NCI-H187 (cell line): ENCODE data around the gene MBOAT1.
A peak's percentile ranks its signal among the peaks of the same experiment; 100 is the strongest.
"Not testable (repeated sequence)": the region's sequence is repeated elsewhere in the genome, so short reads cannot be mapped to it uniquely, and the experiment has no call there.

Experiments
- DNase-seq, 2 experiments: peaks; one replicate each; lab custom pipeline; 2025; lab: John Stamatoyannopoulos, UW

The MBOAT1 gene, protein sequence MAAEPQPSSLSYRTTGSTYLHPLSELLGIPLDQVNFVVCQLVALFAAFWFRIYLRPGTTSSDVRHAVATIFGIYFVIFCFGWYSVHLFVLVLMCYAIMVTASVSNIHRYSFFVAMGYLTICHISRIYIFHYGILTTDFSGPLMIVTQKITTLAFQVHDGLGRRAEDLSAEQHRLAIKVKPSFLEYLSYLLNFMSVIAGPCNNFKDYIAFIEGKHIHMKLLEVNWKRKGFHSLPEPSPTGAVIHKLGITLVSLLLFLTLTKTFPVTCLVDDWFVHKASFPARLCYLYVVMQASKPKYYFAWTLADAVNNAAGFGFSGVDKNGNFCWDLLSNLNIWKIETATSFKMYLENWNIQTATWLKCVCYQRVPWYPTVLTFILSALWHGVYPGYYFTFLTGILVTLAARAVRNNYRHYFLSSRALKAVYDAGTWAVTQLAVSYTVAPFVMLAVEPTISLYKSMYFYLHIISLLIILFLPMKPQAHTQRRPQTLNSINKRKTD

DNA sequence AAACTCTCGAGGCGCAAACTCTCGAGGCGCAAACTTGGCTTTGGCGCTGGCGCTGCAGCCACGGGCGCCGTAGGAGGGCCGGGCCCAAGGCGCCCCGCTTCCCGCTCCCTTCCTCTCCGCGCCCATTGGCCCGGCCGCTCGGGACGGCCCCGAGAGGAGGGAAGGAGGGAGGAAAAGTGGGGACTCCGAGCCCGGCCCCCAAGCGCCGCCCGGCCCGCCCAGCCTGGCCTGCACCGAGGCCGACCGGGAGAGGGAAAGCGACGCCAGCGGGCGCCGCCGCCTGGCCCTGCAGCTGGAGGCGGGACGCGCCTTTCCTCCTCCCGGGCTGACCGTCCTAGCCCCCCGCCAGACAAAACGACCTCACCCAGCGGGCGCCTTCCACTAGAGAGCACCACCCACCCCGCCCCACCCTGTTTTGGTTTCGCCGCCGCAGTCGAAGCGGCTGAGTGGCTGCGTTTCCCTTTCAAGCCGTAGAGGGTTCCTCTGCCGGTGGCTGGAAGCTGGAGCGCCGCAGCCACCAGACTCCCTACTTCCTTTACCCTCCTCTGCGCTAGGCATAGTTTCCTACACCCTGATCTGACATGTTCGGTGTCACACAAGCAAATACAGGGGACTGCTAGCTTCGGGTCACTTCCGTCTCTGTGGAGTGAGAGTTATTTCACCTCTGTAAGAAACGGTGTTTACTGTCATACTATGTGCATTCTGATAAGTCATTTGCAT is at the start of gene MBOAT1:
Gene MBOAT1 (minus strand): TSS at position 78 of the 720 bp plus-strand sequence. CDS start 235 bp downstream, outside the sequence.
- DNase-seq, result peak; percentile 25 to 46

DNA sequence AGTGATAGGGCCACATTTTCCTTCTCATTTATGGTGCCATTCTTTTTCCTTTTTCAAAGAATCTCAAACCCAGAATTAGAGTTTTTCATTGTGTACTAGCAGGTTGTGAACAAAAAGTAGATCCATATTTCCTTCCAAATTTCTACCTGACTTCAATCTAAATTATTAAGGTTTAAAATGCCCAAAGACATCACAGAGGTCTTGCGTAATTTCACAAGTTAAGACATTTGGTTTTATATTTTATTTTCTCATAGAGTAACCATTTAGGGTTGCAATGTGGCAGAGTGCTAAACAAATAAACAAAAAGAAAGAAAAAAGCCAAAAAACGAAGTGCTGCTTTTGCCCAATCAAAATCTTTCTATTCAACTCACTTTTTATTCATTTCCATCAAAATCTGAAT is 49.4 kb upstream of the MBOAT1 start:
- no peak for DNase-seq

DNA sequence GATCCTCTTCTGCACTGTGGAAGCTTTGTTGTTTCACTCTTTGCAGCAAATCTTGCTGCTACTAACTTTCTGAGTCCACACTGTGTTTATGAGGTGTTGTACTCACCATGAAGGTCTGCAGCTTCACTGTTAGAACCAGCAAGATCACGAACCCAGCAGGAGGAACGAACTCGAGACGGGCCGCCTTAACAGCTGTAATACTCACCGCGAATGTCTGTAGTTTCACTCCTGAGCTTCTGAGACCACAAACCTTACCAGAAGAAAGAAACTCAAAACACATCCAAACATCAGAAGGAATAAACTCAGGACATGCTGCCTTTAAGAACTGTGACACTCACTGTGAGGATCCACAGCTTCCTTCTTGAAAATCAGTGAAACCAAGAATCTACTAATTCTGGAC is 48.1 kb upstream of the MBOAT1 start:
- DNase-seq, result no peak

DNA sequence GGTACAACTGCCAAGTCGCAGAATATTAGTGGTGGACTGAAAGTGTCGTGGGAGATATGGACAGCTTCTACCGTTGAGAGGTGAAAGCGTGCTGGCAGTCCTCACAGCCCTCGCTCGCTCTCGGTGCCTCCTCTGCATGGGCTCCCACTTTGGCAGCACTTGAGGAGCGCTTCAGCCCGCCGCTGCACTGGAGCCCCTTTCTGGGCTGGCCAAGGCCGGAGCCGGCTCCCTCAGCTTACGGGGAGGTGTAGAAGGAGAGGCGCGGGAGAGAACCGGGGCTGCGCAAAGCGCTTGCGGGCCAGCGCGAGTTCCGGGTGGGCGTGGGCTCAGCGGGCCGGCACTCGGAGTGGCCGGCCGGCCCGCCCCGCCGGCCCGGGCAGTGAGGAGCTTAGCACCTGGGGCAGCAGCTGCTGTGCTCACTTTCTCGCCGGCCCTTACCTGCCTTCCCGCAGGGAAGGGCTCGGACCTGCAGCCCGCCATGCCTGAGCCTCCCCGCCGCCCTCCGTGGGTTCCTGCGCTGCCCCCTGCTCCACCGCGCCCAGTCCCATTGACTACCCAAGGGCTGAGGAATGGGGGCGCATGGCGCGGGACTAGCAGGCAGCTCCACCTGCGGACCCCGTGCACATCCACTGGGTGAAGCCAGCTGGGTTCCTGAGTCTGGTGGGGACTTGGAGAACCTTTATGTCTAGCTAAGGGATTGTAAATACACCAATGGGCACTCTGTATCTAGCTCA is 47.2 kb upstream of the MBOAT1 start:
- DNase-seq, result no peak

DNA sequence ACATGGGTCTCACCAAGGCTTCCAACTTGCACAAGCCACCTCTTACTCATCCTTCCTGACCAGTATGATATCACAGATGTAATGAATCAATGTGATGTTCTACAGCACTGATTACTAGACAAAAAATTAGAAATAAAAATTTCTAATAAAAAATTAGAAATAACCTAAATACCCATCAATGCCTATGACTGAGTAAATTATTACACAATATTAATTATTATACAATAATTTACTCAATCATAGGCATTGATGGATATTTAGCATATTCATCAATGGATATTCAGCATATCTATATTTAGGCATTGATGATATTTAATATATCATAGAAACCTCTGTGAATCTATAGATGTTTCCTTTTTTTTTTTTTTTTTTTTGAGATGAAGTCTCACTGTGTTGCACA is 43.2 kb upstream of the MBOAT1 start:
- no peak for DNase-seq

DNA sequence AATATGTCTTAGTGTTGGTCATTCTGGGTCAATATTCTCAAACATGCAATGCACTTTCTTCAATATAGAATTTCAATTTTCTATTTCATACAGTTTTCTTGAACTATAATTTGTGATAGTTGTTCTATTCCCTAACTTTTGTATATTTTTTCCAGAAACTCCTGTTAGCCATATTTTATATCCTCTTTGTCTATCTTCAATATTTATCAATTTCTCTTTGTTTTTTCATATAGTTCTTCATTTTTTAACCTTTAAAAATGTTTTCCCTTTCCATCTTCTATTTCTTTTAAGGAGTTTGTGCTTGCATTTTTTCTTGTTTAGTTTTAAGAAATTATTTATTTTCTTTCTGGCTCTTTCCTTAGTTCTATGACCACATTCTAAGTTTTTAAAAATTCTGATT is 42.0 kb upstream of the MBOAT1 start:
- DNase-seq, result no peak

DNA sequence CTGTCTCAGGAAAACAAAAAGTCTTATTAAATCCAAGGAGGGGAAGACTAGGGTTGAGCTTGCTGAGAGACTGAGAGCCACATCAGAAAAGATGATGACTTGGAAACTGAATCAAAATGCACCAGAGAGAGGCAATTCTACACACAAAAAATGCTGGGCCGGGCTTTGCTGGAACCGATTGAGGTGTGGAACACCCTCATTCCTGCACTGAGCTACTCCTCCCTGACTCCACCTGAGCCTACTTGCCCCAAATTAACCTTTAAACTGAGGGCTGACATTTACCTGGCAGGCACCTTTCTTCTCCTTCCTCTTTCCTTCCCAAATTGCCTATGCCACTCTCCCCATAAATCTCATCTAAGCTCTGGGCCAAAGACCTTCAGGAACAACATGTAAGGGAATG is 40.8 kb upstream of the MBOAT1 start:
- DNase-seq, result no peak

DNA sequence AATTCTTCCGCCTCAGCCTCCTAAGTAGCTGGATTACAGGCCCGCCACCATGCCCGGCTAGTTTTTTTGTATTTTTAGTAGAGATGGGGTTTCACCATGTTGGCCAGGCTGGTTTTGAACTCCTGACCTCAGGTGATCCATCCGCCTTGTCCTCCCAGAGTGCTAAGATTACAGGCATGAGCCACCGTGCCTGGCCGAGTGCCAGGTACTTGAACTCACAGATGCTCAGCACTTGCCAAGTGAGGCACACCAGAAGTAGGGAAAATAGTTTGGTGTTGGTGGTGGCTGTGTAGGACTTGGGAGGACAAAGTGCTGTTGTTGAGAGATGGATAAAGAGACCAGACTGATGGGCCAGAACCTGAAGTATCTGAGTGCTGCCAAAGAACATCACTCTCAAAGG is 40.0 kb upstream of the MBOAT1 start:
- no peak for DNase-seq

DNA sequence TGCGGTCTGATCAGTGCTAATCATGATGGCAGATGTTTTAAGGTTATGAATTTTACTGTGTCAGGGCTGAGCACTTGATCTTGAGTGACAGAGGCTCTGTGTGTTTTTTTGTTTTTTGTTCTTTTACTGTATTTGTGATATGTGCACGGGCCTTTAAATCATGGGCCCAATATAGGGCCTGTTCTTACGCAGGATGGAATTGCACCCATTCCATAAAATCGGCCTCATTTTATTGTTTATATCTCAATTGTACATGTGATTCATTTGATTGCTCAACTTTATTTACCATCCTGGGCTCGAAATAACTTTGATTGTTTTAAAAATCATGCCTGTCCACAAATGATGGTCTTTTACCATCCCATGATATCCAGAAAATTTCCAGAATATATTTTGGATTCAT is 39.3 kb upstream of the MBOAT1 start:
- DNase-seq, result no peak

DNA sequence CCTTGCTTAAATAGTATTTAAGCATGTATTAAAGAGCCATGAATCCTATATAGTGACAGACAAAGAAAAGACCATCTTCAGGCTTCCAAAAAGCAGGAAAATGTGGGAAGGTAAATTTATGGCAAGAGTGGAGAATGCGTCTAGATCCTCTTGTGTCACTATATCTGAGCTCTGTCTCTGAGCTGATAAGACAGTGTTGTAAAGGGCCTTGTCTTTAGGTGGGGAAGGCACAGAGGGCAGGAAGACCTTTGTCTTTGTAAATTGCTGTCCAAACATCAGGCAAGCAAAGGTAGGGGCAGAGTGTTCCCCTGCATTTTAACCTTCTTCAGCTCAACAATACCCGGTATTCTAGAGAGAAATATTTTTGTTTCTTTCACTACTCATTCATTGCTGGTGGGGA is 33.9 kb upstream of the MBOAT1 start:
- no peak for DNase-seq

DNA sequence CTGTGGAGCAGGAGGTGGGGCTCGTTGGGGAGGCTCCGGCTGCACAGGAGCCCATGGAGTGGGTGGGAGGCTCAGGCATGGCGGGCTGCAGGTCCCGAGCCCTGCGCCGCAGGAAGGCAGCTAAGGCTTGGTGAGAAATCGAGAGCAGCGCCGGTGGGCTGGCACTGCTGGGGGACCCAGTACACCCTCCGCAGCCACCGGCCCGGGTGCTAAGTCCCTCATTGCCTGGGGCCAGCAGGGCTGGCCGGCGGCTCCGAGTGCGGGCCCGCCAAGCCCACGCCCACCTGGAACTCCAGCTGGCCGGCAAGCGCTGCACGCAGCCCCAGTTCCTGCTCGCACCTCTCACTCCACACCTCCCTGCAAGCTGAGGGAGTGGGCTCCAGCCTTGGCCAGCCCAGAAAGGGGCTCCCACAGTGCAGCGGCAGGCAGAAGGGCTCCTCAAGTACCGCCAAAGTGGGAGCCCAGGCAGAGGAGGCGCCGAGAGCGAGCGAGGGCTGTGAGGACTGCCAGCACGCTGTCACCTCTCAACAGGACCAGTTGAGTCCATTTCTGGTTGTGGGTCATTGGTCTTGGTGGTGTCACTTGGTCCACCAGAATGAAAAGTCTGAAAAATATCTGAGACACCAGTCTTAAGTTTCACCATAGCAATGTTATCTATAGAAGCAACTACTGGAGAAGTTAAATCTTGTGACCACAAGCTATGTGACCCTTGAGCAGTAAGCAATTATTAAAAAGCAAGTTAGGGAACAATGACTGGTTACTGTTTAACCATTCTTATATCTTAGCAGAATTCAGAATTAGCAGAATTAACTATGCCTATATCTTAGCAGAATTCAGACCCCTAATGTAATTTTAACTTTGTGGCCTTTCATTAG is 32.8 kb upstream of the MBOAT1 start:
- DNase-seq, result not testable (repeated sequence)

DNA sequence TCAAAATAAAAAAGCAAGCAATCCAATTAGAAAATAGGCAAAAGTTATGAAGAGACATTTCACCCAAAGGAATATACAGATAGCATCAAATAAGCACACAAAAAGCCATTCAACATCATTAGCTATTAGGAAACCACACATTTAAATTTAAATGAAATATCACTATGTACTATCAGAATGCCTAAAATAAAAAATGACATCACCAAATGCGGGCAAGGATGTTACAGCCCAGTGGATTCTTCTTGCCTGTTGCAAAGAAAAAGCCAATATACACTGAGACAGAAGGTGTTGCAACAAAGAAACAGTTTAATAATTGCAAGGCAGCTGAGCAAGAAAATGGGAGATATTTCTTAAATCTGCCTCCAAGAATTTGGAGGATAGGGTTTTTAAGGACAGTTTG is 31.0 kb upstream of the MBOAT1 start:
- no peak for DNase-seq

DNA sequence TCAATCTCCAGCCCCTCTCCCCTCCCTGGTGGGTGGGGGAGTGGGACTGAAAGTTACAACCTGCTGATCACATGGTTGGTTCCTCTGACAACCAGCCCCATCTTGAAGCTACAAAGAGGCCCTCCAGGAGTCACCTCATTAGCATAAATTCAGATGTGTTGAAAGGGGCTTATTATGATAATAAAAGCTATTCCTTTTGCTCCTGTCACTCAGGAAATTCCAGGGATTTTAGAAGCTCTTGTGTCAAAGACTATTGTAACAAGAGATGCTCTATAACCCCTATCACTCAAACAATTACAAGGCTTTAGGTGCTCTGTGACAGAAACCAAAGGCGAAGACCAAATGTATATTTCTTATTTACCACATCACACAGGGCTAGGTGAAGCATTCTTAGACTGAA is 30.1 kb upstream of the MBOAT1 start:
- DNase-seq, result no peak

DNA sequence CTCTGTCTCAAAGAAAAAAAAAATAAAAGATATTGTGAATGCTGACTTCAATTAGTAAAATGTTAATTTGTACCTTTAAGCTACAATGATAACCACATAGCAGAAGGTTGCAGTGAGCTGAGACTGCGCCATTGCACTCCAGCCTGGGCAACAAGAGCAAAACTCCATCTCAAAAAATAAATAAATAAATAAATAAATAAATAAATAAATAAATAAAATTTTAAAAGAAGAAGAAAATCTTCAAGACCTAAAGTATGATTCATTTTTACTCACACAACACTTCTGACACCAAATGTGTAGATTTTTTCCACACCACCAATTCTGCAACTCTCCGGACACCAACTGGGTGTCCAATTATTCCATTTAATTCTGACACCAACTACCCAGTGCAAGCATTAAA is 28.8 kb upstream of the MBOAT1 start:
- DNase-seq, result no peak

DNA sequence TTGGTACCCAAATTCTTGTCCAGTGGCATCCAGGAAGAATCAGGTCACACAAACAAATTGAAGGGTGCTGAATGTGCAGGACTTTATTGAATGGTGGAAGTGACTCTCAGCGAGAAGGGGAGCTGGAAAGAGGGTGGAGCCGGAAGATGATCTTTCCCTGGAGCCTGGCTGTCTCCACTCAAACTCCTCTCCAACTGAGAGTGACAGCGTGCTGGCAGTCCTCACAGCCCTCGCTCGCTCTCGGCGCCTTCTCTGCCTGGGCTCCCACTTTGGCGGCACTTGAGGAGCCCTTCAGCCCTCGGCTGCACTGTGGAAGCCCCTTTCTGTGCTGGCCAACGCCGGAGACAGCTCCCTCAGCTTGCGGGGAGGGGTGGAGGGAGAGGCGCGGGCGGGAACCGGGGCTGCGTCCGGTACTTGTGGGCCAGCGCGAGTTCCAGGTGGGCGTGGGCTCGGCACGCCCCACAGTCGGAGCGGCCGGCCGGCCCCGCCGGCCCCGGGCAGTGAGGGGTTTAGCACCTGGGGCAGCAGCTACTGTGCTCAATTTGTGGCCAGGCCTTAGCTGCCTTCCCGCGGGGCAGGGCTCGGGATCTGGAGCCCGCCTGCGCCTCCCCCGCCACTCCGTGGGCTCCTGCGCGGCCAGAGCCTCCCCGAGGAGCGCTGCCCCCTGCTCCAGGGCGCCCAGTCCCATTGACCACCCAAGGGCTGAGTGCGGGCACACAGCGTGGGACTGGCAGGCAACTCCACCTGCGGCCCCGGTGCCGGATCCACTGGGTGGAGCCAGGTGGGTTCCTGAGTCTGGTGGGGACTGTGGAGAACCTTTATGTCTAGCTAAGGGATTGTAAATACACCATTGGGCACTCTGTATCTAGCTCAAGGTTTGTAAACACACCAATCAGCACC is 26.7 kb upstream of the MBOAT1 start:
- peak in 1 of 2 experiments; percentile 24 for DNase-seq

DNA sequence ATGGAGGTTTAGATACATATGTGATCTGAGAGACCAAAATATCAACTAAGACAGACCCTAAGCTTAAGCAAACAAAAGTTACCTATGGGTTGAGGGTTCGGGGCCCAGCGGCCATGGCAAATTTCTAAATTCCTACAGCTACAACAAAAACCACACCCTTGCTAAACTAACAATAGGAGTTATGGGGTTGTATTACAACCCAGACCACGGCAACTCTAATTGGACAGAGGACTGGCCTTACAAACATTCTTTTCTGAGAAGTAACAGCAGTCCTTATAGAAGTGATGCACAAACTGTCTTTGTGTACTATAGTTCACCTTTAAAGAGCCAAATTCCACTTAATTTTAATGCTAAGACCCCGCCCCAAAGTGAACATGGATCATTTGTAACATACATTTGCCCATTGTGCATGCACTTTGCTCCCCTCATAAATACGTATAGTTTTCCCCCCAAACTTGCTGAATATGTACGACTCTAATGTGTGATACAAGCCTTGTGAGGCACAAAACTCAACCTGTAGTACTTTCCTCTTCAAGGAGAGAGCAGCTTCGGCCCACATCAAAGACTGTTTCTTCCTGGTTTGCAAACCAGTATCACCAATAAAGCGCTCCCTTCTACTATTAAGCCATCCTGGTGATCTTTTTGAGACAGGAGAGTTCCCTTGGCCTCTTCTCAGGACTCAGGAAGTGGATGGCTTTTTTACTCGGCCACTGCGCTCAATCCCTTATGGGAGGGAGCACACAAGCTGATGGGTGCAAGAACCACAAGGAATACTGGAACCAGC is 25.6 kb upstream of the MBOAT1 start:
- no peak for DNase-seq

DNA sequence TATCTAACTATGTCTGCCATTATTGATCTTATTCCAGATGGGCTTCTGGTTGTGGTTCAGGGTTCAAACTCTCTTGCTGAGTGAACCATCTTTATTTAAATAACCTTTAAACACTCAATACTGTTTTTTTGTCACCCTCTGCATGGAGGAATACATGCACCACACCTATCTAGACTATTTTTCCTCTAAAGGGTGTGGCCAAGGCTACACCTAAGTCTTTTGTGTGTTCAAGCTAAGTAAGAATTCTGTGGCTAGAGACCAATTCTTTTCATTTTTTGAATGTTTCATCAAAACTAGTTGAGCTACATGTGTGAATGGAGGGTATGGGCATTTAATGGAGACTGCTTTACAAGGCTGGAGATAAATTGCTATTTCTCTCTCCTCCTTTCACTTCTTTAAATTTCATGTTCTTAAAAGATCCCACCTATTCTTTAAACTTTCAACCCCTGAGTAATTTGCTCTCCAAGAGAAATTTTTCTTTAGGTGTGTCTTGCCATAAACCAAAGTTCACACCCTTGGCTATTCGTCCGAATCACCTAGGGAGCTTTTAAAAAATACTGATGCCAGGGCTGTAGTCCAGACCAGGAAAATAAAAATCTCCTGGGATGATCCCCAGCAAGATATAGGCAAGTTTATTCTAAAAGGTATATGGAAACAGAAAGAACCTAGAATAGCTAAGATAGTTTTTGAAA is 24.8 kb upstream of the MBOAT1 start:
- DNase-seq, result no peak

DNA sequence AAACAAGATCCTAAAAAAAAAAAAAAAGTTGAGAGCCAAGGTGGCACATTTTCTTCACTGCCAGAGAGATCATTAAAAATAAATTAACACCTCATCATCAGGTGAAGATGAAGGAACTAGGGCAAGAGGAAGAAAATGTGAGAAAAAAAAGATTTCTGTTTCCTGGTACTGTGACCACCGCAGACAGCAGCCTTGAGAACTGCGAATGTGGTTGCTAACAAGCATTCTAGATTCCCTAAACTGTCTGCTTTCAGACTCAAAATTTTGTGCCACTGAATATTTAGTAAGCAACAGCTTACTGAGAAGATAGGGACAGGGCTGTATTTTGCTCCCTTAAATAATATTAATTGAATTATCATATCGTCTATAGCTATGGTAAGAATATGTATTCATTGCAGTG is 24.1 kb upstream of the MBOAT1 start:
- DNase-seq, result no peak

DNA sequence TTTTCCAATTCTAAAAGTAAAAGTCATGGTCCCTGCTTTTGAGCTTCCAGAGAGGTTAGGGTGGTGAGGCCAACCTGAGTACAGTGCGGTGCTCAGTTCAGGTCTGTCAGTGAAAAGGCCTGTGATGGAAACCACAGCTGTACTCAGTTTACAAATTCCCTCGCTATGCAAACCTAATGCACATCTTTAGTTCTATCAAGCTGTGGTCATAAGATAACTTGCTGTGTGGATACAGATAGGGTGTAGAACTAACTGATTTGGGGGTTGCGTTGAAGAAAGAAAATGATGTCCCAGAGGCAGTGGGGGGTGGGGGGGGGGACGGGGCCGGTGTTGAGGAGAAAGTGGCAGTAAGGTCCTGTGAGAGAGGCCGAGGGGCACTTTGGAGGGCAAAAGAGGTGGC is 22.8 kb upstream of the MBOAT1 start:
- DNase-seq, result no peak
